MCF 10A (cell line): ENCODE measurements around the gene ABLIM2. TPM values are rescaled to one million over a fixed set of nuclear protein-coding genes. Genes with fewer than 3 reads are reported as not detected.

ENCODE experiments used
- BruUV-seq: library from RNA; stranded (reverse); fragments of 400-500 nt; replicated peaks from 2 replicates; lab custom pipeline; 2021; lab: Mats Ljungman, UMichigan
- CTCF ChIA-PET: fragments of 300-600 bp; sonication (Branson Sonifier 250); formaldehyde crosslinking; extraction: SDS; loops from one replicate; lab custom pipeline; 2021; ENCODE audit warnings: antibody characterized with exemption, inconsistent platforms; lab: Yijun Ruan, JAX
- POLR2A ChIA-PET: fragments of 300-600, 350-650 bp; sonication (Branson Sonifier 250); formaldehyde crosslinking; extraction: SDS; loops from one replicate; lab custom pipeline; 2020; ENCODE audit warnings: antibody characterized with exemption, inconsistent platforms; lab: Yijun Ruan, JAX
- DNase-seq: peaks from one replicate; pipeline ENCODE4 v3.0.0-alpha.2; 2018; ENCODE audit not compliant: unreplicated experiment
- H3K27ac Mint-ChIP-seq: one replicate; pipeline ENCODE4 v1.8.0; 2022; ENCODE audit warnings: mild to moderate bottlenecking, low read depth, mixed read lengths; ENCODE audit not compliant: unreplicated experiment
- H3K27me3 Mint-ChIP-seq: one replicate; pipeline ENCODE4 v1.8.0; 2022; ENCODE audit warnings: mixed read lengths; ENCODE audit not compliant: insufficient read depth, unreplicated experiment
- H3K36me3 Mint-ChIP-seq: one replicate; pipeline ENCODE4 v1.8.0; 2022; ENCODE audit warnings: mild to moderate bottlenecking, moderate library complexity, mixed read lengths; ENCODE audit not compliant: insufficient read depth, unreplicated experiment
- H3K4me1 Mint-ChIP-seq: one replicate; pipeline ENCODE4 v1.8.0; 2022; ENCODE audit warnings: mixed read lengths; ENCODE audit not compliant: insufficient read depth, unreplicated experiment
- H3K4me3 Mint-ChIP-seq: one replicate; pipeline ENCODE4 v1.8.0; 2022; ENCODE audit warnings: mild to moderate bottlenecking, moderate library complexity, mixed read lengths; ENCODE audit not compliant: unreplicated experiment
- H3K9me3 Mint-ChIP-seq: one replicate; pipeline ENCODE4 v1.8.0; 2022; ENCODE audit warnings: mixed read lengths; ENCODE audit not compliant: unreplicated experiment
- CTCF ChIP-seq: fragments of 200-600 bp; IDR thresholded peaks from one replicate; pipeline ENCODE4 v1.8.0; 2022; ENCODE audit warnings: antibody characterized with exemption, mild to moderate bottlenecking; ENCODE audit not compliant: unreplicated experiment
- intact Hi-C: fragments of 100-400 bp; cut with micrococcal nuclease; formaldehyde crosslinking; loops from 2 replicates; pipeline ENCODE4 v1.14.1; 2022
- total RNA-seq: library from RNA; stranded (reverse); gene quantifications from 2 replicates; pipeline ENCODE4 v1.2.3, GENCODE V29; 2022

ABLIM2 gene
- total RNA-seq, 1 experiment from 2014 or later, result 5.3 TPM

GRCh38 chr4:8079031-8079885 lies 79.4 kb downstream of the ABLIM2 start:
- Mint-ChIP-seq H3K36me3 (no peaks in the 10 kb centered on the region), H3K4me3 (no peak overlapping the region), H3K4me1 (no peaks in the 10 kb centered on the region), H3K9me3 (no peaks in the 10 kb centered on the region), H3K27ac (no peak overlapping the region), H3K27me3 (peaks cover 35% of the 10 kb centered on the region)
- ChIA-PET CTCF (interaction anchor here (0.5 kb wide), 2 partner anchors 219 to 309 kb away, joined by 3 read pairs; no protein-coding TSS in a partner anchor), POLR2A (no interaction called here)
- no TSS peak for BruUV-seq
- intact Hi-C loops, result no loop called here
- no peak for TF ChIP-seq CTCF
- DNase-seq, result no peak

DNA sequence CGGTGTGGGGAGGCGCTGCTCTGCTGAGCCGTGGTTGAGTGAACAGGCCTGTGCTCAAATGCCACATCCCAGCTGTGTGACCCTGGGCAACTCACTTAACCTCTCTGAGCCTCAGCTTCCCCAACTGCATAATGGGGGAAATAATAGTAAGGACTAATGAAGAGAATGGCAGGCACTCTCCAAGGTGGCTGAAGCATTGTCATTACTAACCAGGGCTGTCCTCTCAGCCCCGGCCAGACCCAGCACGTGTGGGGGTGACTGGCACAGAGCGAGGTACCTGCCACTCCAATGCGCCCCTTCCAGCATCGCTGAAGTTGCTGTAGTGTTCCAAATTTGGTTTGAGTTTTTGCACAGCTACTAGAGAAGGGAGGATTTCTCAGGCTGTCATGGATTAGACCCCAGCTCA lies 80.0 kb downstream of the ABLIM2 start:
- no peaks in the 10 kb centered on the region for H3K36me3 Mint-ChIP-seq
- intact Hi-C loops, result no loop called here
- ChIA-PET CTCF (no interaction called here), POLR2A (no interaction called here)
- peaks cover 34% of the 10 kb centered on the region for H3K27me3 Mint-ChIP-seq
- BruUV-seq, result no TSS peak
- no peak overlapping the region for H3K27ac Mint-ChIP-seq
- no peak for DNase-seq
- no peak overlapping the region for H3K4me3 Mint-ChIP-seq
- no peaks in the 10 kb centered on the region for H3K9me3 Mint-ChIP-seq
- no peak for TF ChIP-seq CTCF
- no peaks in the 10 kb centered on the region for H3K4me1 Mint-ChIP-seq

- BruUV-seq, result no TSS peak
- DNase-seq, result no peak
- H3K36me3 Mint-ChIP-seq, result no peaks in the 10 kb centered on the region
- TF ChIP-seq CTCF, result no peak
- intact Hi-C loops, result no loop called here
- peaks cover 34% of the 10 kb centered on the region for H3K27me3 Mint-ChIP-seq
- ChIA-PET CTCF (interaction anchor here (0.7 kb wide), 1 partner anchor 32 kb away, joined by 3 read pairs; no protein-coding TSS in a partner anchor), POLR2A (no interaction called here)
- H3K27ac Mint-ChIP-seq, result no peak overlapping the region
- H3K4me3 Mint-ChIP-seq, result no peak overlapping the region
- H3K4me1 Mint-ChIP-seq, result no peaks in the 10 kb centered on the region
- no peaks in the 10 kb centered on the region for H3K9me3 Mint-ChIP-seq
Observed at GRCh38 chr4:8078109-8078494, 80.5 kb downstream of the ABLIM2 start.

DNA sequence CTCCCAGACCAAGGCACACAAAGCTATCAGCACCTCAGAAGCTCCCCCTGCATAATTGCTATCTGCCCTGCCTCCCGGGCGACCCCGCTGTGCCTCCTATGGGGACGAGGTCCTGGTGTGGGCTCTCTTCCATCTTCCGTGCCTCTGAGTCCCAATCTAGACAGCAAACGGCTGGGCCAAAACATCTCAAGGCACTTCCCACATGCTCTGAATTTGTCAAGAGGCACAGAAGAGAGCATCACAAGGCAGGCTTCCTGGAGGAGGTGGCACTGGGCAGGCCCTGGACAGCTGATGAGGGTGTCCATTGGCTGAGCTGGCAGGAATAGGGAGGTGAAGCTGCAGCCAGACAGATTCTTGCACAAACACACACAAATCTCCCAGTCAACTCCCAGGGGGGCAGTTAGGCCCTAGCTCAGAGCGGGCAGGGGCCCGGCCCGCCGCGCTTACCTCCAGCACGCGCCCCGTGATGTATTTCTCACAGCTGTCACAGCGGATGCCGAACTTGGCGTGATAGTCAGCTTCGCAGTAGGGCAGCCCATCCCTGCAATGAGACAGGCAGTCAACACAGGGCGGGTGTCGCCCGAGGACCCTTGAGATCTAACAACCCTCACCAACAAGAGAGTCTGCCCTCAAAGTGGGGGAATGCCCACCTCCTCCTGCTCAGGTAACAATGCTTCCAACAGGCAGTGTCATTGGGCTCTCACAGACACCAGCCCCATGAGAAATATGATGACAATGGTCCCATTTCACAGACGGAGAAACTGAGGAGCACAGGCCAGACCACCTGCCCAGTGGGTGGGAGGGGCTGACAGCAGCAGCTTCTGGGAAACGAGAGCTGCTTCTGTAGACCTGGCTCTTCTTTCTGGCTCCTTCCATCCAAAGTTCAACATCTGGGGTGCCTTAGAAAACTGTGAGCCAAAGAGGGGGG lies 81.2 kb downstream of the ABLIM2 start:
- ChIA-PET POLR2A (no interaction called here), CTCF (interaction anchor here (0.7 kb wide), 1 partner anchor 33 kb away, joined by 3 read pairs; no protein-coding TSS in a partner anchor)
- Mint-ChIP-seq H3K27me3 (peaks cover 38% of the 10 kb centered on the region), H3K9me3 (no peaks in the 10 kb centered on the region), H3K27ac (no peak overlapping the region), H3K36me3 (no peaks in the 10 kb centered on the region), H3K4me1 (no peaks in the 10 kb centered on the region), H3K4me3 (no peak overlapping the region)
- DNase-seq, result no peak
- no TSS peak for BruUV-seq
- TF ChIP-seq CTCF, result no peak
- intact Hi-C loops, result no loop called here
